Heart right ventricle (tissue), 16 donors: ENCODE data around the gene MYO19. TPM values are rescaled to one million over a fixed set of nuclear protein-coding genes. Genes with fewer than 3 reads are reported as not detected.
A peak's percentile ranks its signal among the peaks of the same experiment; 100 is the strongest.

Experiments used
- ATAC-seq, 8 donors: fragments of 200-7000 bp; cut with Tn5 transposase; one replicate each; pipeline ENCODE4 v1.9.1; 2020; ENCODE audit warnings: mild to moderate bottlenecking in 8 of 8, moderate library complexity in 8 of 8, moderate number of reproducible peaks in 1 of 8
- DNase-seq, 2 donors: peaks; one replicate each; pipeline ENCODE4 v3.0.0-alpha.2; 2020
- H3K27ac ChIP-seq, 10 donors: fragments of 200-600 bp; sonication (generic) in 2 of 10; one replicate each; pipeline versions ENCODE4 v1.5.0 to v1.8.0; 2020 to 2022; ENCODE audit warnings: mild to moderate bottlenecking in 3 of 10
- H3K27me3 ChIP-seq, 7 donors: fragments of 200-600 bp; one replicate each; pipeline ENCODE4 v1.8.0; 2021 to 2022; ENCODE audit warnings: mild to moderate bottlenecking in 2 of 7
- H3K36me3 ChIP-seq, 9 donors: fragments of 200-600 bp; sonication (generic) in 1 of 9; one replicate each; pipeline versions ENCODE4 v1.5.0 to v1.8.0; 2020 to 2022; ENCODE audit warnings: mild to moderate bottlenecking in 2 of 9
- H3K4me1 ChIP-seq, 9 donors: fragments of 200-600 bp; sonication (generic) in 1 of 9; one replicate each; pipeline versions ENCODE4 v1.5.0 to v1.8.0; 2020 to 2022; ENCODE audit warnings: mild to moderate bottlenecking in 4 of 9
- H3K4me3 ChIP-seq, 10 donors: fragments of 200-600 bp; sonication (generic) in 2 of 10; one replicate each; pipeline versions ENCODE4 v1.5.0 to v1.8.0; 2020 to 2022; ENCODE audit warnings: mild to moderate bottlenecking in 7 of 10, moderate library complexity in 2 of 10
- H3K9me3 ChIP-seq, 11 donors: fragments of 200-600 bp in 10 of 11; sonication (generic) in 2 of 11; one replicate each; pipeline versions ENCODE4 v1.5.0 to v1.8.0; 2013 to 2022; ENCODE audit warnings: mild to moderate bottlenecking in 2 of 11, control low read depth in 1 of 11, moderate library complexity in 1 of 11
- WGBS, 2 donors: extraction: QIAGEN DNeasy Blood & Tissue Kit; methylation state at CpG; one replicate each; pipeline ENCODE4 v1.1.7; 2013; ENCODE audit warnings: inconsistent platforms in 1 of 2; 5-methylcytosine and 5-hydroxymethylcytosine counted together
- intact Hi-C, 10 donors: fragments of 100-400 bp; cut with DNase I; formaldehyde crosslinking; loops; one replicate each; pipeline versions ENCODE4 v1.11.1 to v1.14.2; 2022
- polyA plus RNA-seq, 2 donors: library from polyadenylated mRNA; stranded (reverse); fragments of 200-250 nt; gene quantifications; one replicate each; pipeline ENCODE4 v1.2.3, GENCODE V29; 2013
- total RNA-seq, 10 donors: library from RNA; stranded (reverse); fragmentation: NEBNext Ultra II Directional in 3 of 10; extraction: Animal tissue kit (Norgen Biotek cat#: 25700) in 3 of 10; gene quantifications; one replicate each; pipeline versions ENCODE4 v1.2.1 to v1.2.4, GENCODE V29; 2021 to 2023
- TF ChIP-seq, protein P1 (sequence below), 9 donors: fragments of 200-600 bp; sonication (generic) in 2 of 9; IDR thresholded peaks; one replicate each; pipeline versions ENCODE4 v1.5.0 to v1.8.0; 2021 to 2022; ENCODE audit warnings: antibody characterized with exemption in 9 of 9, mild to moderate bottlenecking in 5 of 9, moderate library complexity in 1 of 9
- donor health status: Arrhythmogenic right ventricular cardiomyopathy.
- donor health status: ischemic (EF 13 %, LVEDD 7.1; RV severe dilation, severe dysfunction).
- donor health status: healthy with polysubstance abuse.
- donor health status: DM: no; HTN: yes; CAD: no.
- donor health status: DM: no; HTN: no; CAD: no.
- donor health status: ischemic (EF 25% LVEDD 6.9; RV normal size, moderate dysfunction).
- donor health status: ischemic (EF 25% LVEDD 5.7; RV mildly dilated, moderate dysfunction).
- donor health status: healthy.
- donor health status: DM: yes; HTN: yes; CAD: no.
- donor health status: Ischemic cardiomyopathy.
- donor health status: ischemic (EF 35%, LVEDD 5.7; RV mildly dilated, moderate dysfunction).
- donor health status: nonischemic (EF 11% LVEDD 7.7; RV severe dilation, severe dysfunction).
- donor health status: DM: yes; HTN: yes; CAD: no.
- donor health status: PGD.
- donor health status: ischemic (EF 29% LVEDD 5.4; RV normal size, mild dysfunction).
- donor health status: nonischemic (EF 23%, LVEDD 6.1; RV moderate dilation, normal function).

MYO19 gene
- total and polyA plus RNA-seq, 12 donors: 8.8 to 40.4 (median 14.2) TPM

DNA sequence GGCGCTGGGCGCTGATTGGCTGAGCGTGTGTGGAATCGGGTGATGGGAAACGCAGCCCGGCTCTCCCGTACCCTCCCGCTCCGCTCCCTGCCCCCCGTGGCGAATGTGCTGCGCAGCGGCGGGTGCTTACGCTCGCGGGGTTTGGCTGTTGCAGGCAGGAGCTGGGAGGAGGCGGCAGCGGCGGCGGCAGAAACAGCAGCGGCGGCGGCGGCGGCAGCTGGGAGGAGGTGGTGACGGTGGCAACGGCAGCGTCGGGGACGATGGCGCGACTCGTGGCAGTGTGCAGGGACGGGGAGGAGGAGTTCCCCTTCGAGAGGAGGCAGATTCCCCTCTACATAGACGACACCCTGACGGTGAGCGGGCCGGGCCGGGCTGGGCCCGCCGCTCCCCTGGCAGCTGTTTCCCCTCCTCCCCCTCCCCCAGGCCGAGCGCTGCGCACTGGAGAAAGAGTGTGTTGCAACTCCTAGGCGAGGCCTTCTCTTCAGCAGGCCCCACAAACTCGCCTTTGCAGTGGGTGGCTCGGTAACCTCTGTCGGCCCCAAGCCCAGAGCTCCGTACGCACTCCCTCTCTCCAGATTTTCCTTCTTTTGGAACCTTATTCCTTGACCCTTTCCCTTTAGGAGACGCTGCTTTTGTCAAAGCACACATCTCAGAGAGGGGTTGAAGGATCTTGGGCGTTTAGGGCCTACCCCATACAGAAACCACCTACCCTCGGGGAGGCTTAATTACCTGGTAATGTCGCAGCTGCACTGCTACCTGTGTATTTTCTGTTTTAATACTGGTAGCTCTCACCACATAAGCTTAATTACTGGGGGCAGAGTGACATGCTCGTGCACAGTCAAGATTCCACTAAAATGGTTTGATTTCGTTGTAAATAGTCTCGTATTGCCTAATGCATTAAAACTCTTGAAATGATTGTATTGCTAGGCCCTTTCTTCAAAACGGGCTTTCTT is 11.1 kb upstream of the MYO19 start:
- H3K4me3 ChIP-seq: peak overlapping the region; percentile 69 to 98 (median 86)
- H3K4me1 ChIP-seq: peaks cover 16 to 56% (median 49%) of the 10 kb centered on the region in 9 donors
- peak overlapping the region; percentile 97 to 100 (median 100) for H3K27ac ChIP-seq
- TF ChIP-seq, protein P1, sequence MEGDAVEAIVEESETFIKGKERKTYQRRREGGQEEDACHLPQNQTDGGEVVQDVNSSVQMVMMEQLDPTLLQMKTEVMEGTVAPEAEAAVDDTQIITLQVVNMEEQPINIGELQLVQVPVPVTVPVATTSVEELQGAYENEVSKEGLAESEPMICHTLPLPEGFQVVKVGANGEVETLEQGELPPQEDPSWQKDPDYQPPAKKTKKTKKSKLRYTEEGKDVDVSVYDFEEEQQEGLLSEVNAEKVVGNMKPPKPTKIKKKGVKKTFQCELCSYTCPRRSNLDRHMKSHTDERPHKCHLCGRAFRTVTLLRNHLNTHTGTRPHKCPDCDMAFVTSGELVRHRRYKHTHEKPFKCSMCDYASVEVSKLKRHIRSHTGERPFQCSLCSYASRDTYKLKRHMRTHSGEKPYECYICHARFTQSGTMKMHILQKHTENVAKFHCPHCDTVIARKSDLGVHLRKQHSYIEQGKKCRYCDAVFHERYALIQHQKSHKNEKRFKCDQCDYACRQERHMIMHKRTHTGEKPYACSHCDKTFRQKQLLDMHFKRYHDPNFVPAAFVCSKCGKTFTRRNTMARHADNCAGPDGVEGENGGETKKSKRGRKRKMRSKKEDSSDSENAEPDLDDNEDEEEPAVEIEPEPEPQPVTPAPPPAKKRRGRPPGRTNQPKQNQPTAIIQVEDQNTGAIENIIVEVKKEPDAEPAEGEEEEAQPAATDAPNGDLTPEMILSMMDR (IDR thresholded peaks at IDR 0.05): no peak
- intact Hi-C loops: loop anchor here in 6 of 10 donors (5.0 to 10.0 kb wide), 3 partner anchors 47 to 61 kb away; partner anchors contain the start of genes DHRS11 (in 6 of the 6) and ZNHIT3 (in 1 of the 6)
- DNase-seq (peak; percentile 96 to 97), ATAC-seq (peak; percentile 89 to 95 (median 92))
- no peaks in the 10 kb centered on the region for H3K9me3 ChIP-seq
- 1% methylated on average over 60 of the region's 60 CpGs for WGBS, 2 donors
- no peaks in the 10 kb centered on the region for H3K27me3 ChIP-seq
- peaks cover 0 to 30% (median 0%) of the 10 kb centered on the region in 9 donors for H3K36me3 ChIP-seq

DNA sequence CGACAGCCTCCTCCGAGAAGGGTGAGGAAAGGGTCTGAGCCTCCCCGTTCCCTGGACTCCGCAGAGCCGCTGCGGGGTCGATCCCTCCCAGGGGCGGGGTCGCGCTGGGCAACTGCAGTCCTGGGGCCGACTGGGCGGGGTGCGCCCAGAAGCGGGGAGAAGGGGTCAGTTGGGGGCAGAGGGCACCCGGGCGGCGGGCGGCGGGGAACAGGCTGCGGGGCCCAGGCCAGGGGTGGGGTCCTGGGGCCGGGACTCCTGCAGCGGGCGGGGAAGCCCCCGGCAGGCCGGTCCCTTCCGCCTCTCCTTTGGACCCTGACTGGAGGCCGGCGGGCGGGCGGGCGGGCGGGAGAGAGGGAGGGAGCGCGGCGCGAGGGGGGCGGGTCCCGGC is 10.4 kb upstream of the MYO19 start:
- H3K36me3 ChIP-seq: peaks cover 0 to 32% (median 0%) of the 10 kb centered on the region in 9 donors
- peaks cover 16 to 52% (median 48%) of the 10 kb centered on the region in 9 donors for H3K4me1 ChIP-seq
- peak overlapping the region; percentile 97 to 100 (median 100) for H3K27ac ChIP-seq
- TF ChIP-seq, protein P1 (IDR thresholded peaks at IDR 0.05): no peak
- H3K27me3 ChIP-seq: no peaks in the 10 kb centered on the region
- peak in 7 of 8 donors; percentile 40 to 73 (median 56) for ATAC-seq
- DNase-seq: no peak
- intact Hi-C loops: loop anchor here in 6 of 10 donors (5.0 to 10.0 kb wide), 3 partner anchors 47 to 60 kb away; partner anchors contain the start of genes DHRS11 (in 6 of the 6) and ZNHIT3 (in 1 of the 6)
- H3K9me3 ChIP-seq: no peaks in the 10 kb centered on the region
- WGBS, 2 donors: 1% methylated on average over 17 to 29 of the region's 38 CpGs
- H3K4me3 ChIP-seq: peak overlapping the region; percentile 69 to 98 (median 86)

DNA sequence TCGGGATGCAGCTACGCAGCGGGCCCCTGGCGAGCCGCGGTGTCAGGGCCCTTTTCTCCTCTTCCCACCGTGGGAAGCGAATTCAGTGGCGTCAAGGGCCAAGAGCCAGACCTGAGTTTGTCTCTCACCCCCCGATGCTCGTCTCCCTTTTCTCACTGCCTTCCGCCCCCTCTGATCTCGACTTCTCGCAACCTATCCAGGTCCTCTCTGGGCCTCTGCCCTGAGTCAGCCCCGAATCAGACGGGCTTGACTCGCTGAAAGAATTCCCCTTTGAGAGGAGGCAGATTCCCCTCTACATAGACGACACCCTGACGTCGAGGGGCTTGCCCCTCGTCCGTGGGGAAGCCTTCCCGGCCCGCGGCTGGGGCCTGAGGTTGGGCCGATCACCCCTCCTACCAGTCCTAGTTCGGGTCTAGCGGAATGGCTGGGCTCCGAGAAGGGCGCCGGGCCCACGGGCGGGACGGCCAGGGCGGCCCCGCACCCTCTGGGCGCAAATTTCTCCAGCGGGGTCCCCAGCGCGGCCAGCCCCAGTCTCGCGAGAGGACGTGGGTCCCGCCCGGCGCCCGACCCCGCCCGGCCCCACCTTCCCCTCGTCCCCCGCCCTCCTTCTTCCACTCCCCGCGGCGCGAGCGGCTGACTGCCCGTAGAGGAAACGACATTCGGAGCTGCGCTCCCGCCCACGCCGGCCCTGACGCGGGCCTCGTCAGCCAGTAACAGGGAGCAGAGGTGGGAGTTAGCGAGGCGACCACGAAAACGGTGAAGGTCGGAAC is 9.8 kb upstream of the MYO19 start, which contains the start of gene GGNBP2:
Gene GGNBP2, plus strand, starts transcription at position 613 of the 770 bp plus-strand sequence. CDS start 806 bp downstream, outside the sequence.
- H3K27me3 ChIP-seq: no peaks in the 10 kb centered on the region
- ATAC-seq: peak; percentile 89 to 95 (median 92)
- H3K4me1 ChIP-seq: peaks cover 16 to 52% (median 44%) of the 10 kb centered on the region in 9 donors
- peaks cover 0 to 36% (median 0%) of the 10 kb centered on the region in 9 donors for H3K36me3 ChIP-seq
- DNase-seq: peak; percentile 95 to 96
- intact Hi-C loops: loop anchor here in 6 of 10 donors (5.0 to 10.0 kb wide), 3 partner anchors 48 to 60 kb away; partner anchors contain the start of genes DHRS11 (in 6 of the 6) and ZNHIT3 (in 1 of the 6)
- no peaks in the 10 kb centered on the region for H3K9me3 ChIP-seq
- peak within 1 kb of the TSS; percentile 69 to 98 (median 86) for H3K4me3 ChIP-seq
- H3K27ac ChIP-seq: peak within 1 kb of the TSS; percentile 97 to 100 (median 100)
- TF ChIP-seq, protein P1 (IDR thresholded peaks at IDR 0.05): no peak
- 0 to 1% methylated on average over 70 to 71 of the region's 71 CpGs for WGBS, 2 donors
